Kidney glomerular epithelial cell (primary cell): ENCODE results near the gene PALLD.
"Not testable (repeated sequence)": the region's sequence is repeated elsewhere in the genome, so short reads cannot be mapped to it uniquely, and the experiment has no call there.

Source experiments
- DNase-seq: peaks from one replicate; lab custom pipeline; 2025; lab: John Stamatoyannopoulos, UW

The PALLD gene

DNA sequence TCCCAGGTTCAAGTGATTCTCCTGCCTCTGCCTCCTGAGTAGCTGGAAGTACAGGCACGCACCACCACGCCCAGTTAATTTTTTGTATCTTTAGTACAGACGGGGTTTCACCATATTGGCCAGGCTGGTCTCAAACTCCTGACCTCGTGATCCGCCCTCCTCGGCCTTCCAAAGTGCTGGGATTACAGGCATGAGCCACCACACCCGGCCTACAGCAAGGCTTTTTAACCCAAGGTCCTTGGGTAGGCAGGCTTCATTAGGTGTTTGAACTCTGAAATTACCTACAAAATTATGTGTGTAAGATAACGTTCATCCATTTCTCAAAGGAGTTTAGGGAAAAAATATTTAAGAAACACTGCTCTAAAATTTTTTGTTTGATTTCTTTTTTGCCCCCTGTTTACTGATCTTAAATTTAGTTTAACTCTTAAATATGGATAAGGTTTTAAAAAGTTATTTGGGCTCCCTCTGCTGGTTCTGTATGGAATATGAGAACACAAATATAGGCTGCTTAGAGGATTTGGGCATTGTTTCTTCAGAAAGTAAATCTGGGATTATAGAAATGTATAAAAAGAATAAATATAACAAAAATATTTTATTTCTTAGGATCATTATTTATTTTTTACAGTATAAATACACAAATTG lies 420.4 kb downstream of the PALLD start:
- no peak for DNase-seq

DNA sequence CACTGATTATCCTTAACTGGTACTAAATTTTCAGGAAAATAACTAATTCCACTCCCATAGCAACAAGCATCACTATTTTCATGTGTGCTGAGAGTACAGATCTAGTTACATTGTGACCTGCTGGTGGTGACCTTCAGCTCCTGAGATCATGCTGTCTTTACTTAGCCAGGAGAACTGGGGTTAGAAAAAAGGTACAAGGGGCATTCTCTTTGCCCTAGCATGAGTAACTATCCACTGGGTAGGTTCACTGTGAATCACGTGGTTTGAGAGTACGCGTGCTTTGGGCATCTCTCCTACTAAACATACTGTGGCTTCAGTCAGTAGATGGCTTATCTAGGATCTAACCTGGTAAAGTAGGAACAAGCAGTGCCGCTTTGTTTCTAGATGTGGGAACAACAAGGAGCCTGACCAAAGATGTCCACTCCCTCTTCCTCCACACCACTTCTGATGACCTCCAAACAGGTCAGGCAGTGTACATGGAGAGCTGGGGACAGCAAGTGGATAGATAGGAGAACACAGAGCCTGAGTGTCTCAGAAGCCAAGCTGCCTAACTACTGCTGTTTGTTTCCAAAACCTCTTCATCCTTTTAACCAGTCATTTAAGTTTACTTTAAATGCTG lies 423.0 kb downstream of the PALLD start:
- no peak for DNase-seq

DNA sequence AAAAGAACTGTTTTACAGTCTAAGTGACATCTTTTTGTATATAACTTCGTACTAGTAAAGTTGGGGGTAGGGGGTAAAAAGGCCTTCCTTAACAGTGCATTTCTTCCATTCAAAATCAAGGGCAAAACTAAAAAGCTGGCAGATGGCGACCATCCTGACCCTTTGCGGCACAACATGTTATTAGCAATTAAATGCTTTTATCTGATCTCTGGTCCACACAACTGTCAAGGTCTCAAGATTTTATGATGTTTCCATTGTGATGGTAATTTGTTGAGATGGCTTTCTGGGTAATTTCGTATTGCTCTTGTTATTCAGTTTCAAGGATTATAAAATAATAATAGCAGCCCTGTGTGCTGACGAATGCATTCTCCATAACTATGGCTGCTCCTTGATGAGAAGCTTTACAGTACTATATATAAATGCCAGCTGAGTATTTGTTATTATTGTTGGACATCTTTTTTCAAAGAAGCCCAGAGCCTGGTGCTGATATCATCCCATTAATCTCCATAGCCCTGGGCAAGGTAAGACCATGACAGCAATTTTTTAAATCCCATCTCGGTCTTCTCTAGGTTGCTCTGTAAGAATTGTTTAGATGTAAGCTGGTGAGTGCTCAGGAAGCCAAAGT lies 423.7 kb downstream of the PALLD start:
- DNase-seq = no peak

DNA sequence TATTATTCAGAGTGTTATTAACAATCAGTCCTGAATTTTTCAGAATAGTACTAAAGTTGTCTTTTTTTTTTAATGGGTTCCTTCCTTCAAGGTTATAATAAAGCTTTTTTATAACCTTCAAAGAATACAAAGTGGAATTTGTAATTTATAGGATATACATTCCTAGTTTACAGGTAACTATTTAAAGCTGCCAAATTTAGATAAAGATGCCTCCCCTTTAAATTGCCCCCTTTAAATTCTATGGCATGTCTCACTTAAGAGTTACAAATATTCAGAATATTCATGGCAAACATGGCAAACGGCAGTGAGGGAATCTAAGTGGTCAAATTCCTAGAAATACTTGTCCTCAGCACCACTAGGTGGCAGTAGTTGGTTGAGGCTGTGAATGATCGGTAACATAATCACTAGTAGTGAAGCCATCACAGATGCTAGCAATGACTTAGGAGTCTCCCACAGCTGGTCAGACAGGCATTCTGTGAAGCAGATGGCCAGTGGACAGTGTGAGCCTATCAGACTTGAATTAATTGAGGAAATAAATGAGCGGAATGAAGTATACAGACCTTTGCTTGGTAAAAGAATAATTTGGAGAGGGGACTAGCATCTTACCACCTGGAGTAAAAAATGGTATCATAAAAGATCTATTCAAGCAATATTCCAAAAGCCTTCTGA lies 426.8 kb downstream of the PALLD start:
- DNase-seq = peak; percentile 40

DNA sequence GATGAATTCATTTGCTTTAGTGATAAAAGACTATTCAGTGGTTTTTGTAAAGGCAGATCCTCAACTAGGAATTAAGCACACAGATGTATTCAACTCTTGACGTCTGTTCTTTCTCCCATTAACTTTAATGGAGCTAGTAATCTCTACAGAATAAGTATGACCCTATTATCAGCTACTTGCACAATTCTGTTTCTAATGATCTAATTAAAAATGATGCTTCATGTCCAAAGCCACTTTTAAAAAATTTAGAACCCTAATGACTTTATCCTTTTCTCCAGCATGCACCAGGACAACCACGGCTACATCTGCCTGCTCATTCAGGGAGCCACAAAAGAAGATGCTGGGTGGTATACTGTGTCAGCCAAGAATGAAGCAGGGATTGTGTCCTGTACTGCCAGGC lies 427.8 kb downstream of the PALLD start:
- no peak for DNase-seq

DNA sequence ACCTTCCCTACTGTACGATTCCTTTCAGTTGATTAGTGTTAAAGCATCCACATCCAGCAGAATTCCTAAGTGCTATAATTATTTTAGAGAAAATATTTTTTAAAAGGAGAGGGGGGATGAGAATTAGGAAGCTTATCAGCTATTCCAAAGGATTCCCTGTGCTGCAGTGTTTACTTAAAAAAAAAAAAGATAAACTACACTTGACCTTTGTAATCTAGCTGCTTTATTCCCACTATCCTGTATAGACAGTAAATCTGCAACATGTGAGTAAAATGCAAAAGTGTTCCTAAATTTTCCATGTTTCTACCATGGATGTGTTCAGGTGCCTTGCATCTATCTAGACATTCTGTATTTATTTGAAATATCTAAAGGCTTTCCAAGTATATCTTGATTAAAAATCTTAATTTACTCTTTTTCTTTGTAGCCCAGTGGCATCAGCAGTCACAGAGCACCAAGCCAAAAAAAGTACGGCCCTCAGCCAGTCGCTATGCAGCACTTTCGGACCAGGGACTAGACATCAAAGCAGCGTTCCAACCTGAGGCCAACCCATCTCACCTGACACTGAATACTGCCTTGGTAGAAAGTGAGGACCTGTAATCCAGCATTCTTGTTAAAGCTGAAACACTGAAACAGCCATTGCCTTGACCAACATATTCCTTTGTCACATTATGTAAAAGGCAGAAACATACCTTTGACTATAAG lies 429.1 kb downstream of the PALLD start:
- DNase-seq = no peak

DNA sequence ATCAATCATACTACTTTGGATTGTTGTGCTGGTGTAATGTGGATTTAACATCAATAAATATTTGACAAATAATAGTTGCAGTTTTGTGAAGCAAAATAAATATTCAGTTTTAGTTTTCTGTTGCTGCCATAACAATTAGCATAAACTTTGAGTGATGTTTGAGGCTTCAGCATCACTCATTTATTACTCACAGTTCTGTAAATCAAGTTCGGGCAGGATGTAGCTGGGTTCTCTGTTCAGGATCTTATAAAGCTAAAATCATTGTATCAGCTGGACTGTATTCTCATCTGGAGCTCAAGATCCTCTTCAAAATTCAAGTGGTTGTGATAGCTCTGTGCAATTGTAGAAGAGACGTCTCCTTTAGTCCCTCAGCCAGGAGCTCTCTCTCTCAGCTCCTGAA lies 431.5 kb downstream of the PALLD start:
- no peak for DNase-seq

DNA sequence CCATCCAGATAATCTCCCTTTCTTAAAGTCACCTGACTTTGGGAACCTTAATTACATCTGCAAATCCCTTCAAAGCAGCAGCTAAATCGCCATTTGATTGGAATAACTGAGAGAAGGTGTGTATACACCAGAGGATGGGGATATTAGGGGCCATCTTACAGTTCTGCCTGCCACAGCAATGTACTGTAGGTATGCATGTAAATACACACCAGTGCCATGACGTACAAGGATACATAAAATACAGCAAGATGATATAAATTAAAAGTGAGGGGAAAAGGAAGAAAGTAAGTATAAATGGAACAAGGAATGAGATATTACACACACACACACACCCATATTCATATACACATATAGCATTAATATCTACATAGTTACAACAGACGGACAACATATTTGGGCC lies 432.0 kb downstream of the PALLD start:
- no peak for DNase-seq

DNA sequence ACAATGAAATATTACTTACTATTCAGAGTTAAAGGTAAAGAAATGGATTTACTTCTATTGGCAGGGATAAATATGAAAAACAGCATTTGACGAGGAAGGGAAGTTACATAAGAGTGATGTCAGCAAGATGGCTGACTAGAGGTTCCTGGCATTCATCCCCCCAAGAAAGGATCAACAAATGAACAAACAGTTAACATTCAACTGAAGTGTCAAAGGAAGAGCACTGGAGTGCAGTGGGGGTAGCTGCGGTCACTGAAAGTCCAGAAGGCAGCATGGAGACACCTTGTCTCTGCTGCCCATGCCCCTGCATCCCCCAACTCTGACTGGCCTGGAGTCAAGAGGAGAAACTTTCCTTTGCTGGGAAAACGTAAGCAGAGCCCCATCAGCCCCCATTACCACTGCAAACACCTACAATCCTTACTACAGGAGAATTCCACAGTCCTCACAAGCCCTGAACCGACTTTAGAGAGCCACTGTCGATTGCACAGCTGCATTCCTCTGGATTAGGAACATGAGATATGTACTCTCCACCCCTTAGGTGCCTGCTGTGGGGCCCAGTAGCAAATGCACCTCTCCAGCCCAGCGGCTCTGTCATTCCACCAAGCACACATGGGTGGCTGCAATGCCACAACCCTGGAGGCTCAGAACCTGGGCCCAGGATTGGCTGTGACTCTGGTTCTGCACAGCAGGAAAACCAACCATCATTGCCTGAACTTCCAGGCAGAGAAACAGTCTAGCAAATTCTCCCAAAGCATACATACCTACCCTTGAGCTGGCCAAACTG lies 433.8 kb downstream of the PALLD start:
- DNase-seq = no peak

DNA sequence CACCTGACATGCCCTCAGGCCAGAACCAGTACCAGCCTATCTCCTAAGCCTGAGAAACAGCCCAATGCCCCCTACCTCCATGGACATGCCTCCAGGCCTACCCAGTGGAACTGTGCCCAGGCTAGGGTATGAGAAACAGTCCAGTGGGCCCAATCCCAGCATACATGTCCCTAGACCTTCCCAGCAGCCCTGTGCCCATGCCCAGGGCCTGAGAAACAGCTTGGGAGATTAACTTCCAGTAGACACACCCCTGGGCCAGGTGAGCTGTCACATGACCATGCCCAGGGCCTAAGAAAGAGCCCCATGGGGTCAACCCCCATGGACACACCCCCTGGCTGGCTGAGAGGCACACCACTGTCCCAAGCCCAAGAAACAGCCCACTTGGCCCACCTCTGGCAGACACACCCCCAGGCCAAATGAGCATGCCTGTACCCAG lies 434.4 kb downstream of the PALLD start:
- DNase-seq = no peak

DNA sequence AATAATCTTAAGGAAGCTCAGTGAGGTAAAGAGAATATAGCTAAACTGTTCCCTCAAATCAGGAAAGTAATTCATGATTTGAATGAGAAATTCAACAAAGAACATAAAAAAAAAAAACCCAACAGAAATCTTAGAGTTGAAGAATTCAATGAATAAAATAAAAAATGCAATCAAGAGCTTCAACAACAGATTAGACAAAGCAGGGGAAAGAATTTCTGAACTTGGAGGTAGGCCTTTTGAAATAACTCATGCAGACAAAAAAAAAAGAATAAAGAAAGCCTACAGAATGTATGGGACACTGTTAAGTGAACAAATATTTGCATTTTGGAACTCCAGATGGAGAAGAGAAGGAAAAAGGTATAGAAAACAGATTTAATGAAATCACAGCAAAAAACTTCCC lies 435.3 kb downstream of the PALLD start:
- no peak for DNase-seq

DNA sequence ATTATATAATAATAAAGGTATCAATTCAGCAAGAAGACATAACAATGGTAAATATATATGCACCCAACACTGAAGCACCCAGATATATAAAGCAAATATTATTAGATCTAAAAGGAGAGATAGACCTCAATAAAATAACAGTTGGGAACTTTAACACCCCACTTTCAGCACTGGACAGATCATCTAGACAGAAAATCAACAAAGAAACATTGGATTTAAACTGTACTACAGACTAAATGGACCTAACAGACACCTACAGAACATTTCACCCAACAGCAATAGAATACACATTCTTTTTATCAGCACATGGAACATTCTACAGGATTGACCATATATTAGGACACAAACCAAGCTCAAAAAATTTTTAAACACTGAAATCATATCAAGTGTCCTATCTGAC lies 436.6 kb downstream of the PALLD start:
- no peak for DNase-seq

DNA sequence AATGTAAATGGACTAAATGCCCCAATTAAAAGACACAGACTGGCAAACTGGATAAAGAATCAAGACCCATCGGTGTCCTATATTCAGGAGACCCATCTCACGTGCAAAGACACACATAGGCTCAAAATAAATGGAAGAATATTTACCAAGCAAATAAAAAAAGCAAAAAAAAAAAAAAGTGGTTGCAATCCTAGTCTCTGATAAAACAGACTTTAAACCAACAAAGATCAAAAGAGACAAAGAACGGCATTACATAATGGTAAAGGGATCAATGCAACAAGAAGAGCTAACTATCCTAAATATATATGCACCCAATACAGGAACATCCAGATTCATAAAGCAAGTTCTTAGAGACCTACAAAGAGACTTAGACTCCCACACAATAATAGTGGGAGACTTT lies 440.6 kb downstream of the PALLD start:
- not testable (repeated sequence) for DNase-seq

DNA sequence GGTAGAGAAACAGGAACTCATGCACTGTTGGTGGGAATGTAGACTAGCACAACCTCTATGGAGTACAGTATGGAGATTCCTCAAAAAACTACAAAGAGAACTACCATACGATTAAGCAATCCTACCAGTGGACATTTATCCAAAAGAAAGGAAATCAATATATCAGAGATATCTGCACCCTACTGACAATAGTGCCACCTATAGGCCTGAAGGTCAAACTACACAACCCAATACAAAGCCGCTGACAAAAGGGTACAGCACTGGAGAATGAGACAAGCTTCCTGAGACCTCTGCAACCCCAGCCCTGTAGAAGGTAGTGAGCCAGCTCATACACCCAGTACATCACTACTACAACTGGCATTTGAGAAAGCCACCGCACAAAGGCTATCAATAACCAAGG lies 446.1 kb downstream of the PALLD start:
- no peak for DNase-seq

DNA sequence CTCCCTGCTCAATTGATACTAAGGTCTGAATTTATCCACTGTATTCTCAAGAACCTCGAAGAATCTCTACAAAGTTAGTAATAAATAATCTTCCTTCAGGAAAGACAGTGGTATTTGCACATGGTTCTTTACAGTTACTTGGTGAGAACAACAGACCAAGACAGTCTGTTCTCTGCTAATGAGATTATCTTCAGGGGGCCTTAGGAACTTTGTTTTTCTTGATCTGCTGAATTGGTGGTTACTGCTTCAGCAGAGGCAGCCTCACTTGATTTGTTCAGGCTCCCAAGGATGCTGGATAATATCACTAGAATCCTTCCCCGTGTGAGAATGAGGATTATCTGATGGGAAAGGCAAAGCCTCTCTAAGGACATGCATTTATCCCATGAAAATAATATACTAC lies 448.4 kb downstream of the PALLD start:
- no peak for DNase-seq

DNA sequence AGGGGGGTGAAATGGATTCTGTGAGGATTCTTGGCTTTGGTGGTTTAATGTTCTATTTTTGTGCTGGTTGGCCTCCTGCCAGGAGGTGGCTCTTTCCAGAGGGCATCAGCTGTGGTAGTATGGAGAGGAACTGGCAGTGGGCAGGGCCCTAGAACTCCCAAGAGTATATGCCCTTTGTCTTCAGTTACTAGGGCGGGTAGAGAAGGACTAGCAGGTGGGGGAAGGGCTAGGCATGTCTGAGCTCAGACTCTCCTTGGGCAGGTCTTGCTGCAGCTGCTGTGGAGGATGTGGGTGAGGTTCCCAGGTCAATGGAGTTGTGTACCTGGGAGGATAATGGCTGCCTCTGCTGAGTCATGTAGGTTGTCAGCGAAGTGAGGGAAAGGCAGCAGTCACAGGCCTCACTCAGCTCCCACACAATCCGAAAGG lies 456.0 kb downstream of the PALLD start:
- not testable (repeated sequence) for DNase-seq

DNA sequence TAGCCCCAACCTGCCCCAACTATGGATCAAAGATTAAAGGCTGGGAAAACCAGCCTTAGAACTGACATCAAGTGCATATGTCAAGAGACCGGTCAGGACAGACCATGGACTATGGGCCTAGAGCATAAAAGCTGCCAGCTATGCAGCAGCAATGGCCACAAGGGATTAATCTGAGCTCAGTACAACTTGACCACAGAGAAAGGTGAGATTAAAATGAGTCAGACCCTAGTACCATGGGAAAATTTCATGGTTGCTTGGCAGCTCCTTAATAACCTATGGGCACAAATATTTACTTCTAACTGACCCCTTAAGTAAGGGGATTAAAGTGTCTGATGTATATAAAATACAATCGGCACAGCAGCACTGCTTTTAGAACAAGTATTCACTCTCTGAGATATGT lies 458.8 kb downstream of the PALLD start:
- DNase-seq = no peak

DNA sequence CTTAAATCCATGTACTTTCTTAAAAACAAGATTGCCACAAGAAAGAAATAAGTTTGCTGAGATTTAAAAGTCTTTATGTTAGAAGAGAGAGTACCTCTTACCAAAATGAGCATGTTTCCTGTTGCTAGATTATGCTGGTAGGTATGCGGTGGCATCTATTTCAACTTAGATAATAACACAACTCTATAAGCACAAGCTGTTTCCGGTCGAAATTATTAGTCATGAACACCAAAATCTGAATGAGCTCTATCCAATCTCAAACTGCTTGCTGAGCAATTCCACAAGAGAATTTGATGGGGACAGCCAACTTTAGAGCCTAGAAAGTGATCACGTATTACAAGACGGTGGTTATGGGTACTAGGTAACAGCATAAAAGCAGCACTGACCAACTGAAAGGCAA lies 463.9 kb downstream of the PALLD start:
- no peak for DNase-seq

DNA sequence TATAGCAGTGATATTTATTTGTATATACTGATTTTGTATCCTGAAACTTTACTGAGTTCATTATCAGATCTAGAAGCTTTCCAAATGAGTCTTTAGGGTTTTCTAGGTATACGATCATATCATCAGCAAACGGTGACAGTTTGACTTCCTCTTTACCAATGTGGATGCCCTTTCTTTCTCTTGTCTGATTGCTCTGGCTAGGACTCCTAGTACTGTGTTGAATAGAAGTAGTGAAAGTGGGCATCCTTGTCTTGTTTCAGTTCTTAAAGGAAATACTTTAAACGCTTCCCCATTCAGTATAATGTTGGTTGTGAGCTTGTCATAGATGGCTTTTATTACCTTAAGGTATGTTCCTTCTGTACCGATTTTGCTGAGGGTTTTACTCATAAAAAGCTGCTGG lies 475.7 kb downstream of the PALLD start:
- DNase-seq = no peak
